RWPE1 (cell line): ENCODE measurements around the gene TMTC1.

Experiments used
- CTCF ChIA-PET: fragments of 350-600 bp; sonication (Branson Sonifier 250); formaldehyde crosslinking; extraction: SDS; loops from one replicate; lab custom pipeline; 2021; lab: Yijun Ruan, JAX
- POLR2A ChIA-PET: fragments of 400-600 bp; formaldehyde crosslinking; extraction: SDS; loops from one replicate; lab custom pipeline; 2020; ENCODE audit warnings: antibody characterized with exemption; ENCODE audit not compliant: low non-redundant PET; lab: Yijun Ruan, JAX
- DNase-seq: peaks from one replicate; pipeline ENCODE4 v3.0.0; 2012; ENCODE audit warnings: low spot score
- H3K27ac ChIP-seq: fragments of 450-650 bp; 2 replicates; pipeline ENCODE4 v1.5.1; 2017
- CTCF ChIP-seq: fragments of 450-650 bp; conservative IDR thresholded peaks from 2 replicates; pipeline ENCODE4 v1.5.1; 2017; ENCODE audit warnings: low read depth, mild to moderate bottlenecking

Gene TMTC1

GRCh38 chr12:29499235-29499634 lies 284.5 kb downstream of the TMTC1 start:
- POLR2A ChIA-PET = no interaction called here
- TF ChIP-seq CTCF = no peak
- DNase-seq = no peak
- H3K27ac ChIP-seq = no peak overlapping the region
- CTCF ChIA-PET = no interaction called here

- POLR2A ChIA-PET = no interaction called here
- H3K27ac ChIP-seq = no peak within 1 kb of the TSS
- TF ChIP-seq CTCF = no peak
- no peak for DNase-seq
- CTCF ChIA-PET = interaction anchor here (0.6 to 0.7 kb wide), 2 partner anchors 1060 to 1066 kb away, joined by 4 to 5 read pairs; no protein-coding TSS in a partner anchor
Observed at GRCh38 chr12:29497588-29497987, 286.2 kb downstream of the TMTC1 start, which contains the start of gene OVCH1. Gene OVCH1 (minus strand): TSS chr12:29497686. CDS start chr12:29497686, 0 bp downstream.

- DNase-seq = no peak
- ChIA-PET POLR2A (no interaction called here), CTCF (no interaction called here)
- H3K27ac ChIP-seq = no peak overlapping the region
- no peak for TF ChIP-seq CTCF
Observed at GRCh38 chr12:29492891-29493290, 290.9 kb downstream of the TMTC1 start.

GRCh38 chr12:29486972-29487371 lies 296.8 kb downstream of the TMTC1 start:
- no peak for TF ChIP-seq CTCF
- DNase-seq = no peak
- CTCF ChIA-PET = no interaction called here
- H3K27ac ChIP-seq = no peak overlapping the region
- POLR2A ChIA-PET = no interaction called here

- ChIA-PET CTCF (no interaction called here), POLR2A (no interaction called here)
- DNase-seq = no peak
- no peak for TF ChIP-seq CTCF
- H3K27ac ChIP-seq = no peak overlapping the region
Observed at GRCh38 chr12:29463198-29463597, 320.5 kb downstream of the TMTC1 start.

- ChIA-PET CTCF (no interaction called here), POLR2A (no interaction called here)
- TF ChIP-seq CTCF = no peak
- DNase-seq = no peak
- no peak overlapping the region for H3K27ac ChIP-seq
Observed at GRCh38 chr12:29460082-29460481, 323.7 kb downstream of the TMTC1 start.
